ENCODE results near the gene BRME1. TPM values are rescaled to one million over a fixed set of nuclear protein-coding genes. Genes with fewer than 3 reads are reported as not detected.

Gene BRME1
- total RNA-seq, 6 experiments from 2014 or later = 0.34 to 3.7 (median 1.2) TPM

DNA sequence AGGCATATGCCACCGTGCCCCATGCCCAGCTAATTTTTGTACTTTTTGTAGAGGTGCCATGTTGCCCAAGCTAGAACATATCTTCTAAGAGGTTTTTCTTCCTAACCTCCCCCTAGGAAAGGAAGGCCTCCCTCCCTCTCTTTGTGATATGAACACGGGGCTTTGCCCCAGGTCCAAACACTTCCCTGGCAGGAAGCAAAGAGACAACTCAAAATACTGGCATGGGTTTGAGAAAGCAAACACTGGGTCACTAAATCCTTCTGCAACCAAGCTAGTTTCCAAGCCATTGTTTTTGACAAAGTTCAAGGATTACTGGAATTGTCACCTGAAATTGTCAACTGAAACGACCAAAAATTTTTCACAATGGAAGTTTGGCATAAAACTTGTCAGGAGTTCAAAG, 8.9 kb upstream of the BRME1 start:
- Histone ChIP-seq H3K4me1 (peaks cover 0 to 36% (median 0%) of the 10 kb centered on the region in 4 donors), H3K27me3 (no peaks in the 10 kb centered on the region), H3K9me3 (no peaks in the 10 kb centered on the region), H3K4me3 (no peak overlapping the region), H3K27ac (peak overlapping the region in 1 of 3 donors; percentile 34), H3K36me3 (peaks cover 0 to 23% (median 4%) of the 10 kb centered on the region in 4 donors)
- whole genome bisulfite sequencing (ENCODE audit: insufficient coverage, low coverage, low lambda C conversion rate, missing lambda C conversion rate) = 42% methylated on average over 3 of the region's 3 CpGs
- TF ChIP-seq POLR2A (IDR thresholded peaks at IDR 0.05) = no peak
- TF ChIP-seq, protein P1, sequence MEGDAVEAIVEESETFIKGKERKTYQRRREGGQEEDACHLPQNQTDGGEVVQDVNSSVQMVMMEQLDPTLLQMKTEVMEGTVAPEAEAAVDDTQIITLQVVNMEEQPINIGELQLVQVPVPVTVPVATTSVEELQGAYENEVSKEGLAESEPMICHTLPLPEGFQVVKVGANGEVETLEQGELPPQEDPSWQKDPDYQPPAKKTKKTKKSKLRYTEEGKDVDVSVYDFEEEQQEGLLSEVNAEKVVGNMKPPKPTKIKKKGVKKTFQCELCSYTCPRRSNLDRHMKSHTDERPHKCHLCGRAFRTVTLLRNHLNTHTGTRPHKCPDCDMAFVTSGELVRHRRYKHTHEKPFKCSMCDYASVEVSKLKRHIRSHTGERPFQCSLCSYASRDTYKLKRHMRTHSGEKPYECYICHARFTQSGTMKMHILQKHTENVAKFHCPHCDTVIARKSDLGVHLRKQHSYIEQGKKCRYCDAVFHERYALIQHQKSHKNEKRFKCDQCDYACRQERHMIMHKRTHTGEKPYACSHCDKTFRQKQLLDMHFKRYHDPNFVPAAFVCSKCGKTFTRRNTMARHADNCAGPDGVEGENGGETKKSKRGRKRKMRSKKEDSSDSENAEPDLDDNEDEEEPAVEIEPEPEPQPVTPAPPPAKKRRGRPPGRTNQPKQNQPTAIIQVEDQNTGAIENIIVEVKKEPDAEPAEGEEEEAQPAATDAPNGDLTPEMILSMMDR (IDR thresholded peaks at IDR 0.05) = no peak
- intact Hi-C loops (cut with DNase I) = no loop called here
- no peak for DNase-seq
- ATAC-seq = peak in 2 of 4 donors; percentile 31 to 50

DNA sequence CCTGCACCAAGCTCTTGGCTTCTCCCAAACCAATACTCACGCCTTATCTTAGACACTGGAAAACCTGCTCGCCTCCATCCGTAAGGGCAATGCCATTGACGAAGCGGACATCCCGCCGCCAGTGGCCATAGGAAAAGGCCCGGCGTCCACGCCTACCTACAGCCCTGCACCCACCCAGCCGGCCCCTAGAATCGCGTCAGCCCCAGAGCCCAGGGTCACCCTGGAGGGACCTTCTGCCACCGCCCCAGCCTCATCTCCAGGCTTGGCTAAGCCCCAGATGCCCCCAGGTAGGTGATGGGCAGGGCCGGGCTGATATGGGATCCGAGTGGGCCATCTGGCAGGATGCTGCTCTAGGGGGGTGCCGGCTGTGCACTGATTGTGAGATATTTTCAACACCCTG, 7.4 kb upstream of the BRME1 start:
- H3K27ac ChIP-seq = no peak overlapping the region
- peaks cover 0 to 16% (median 0%) of the 10 kb centered on the region in 4 donors for H3K36me3 ChIP-seq
- H3K4me3 ChIP-seq = no peak overlapping the region
- no peak for DNase-seq
- TF ChIP-seq, protein P1 (IDR thresholded peaks at IDR 0.05) = no peak
- TF ChIP-seq POLR2A (IDR thresholded peaks at IDR 0.05) = no peak
- H3K9me3 ChIP-seq = no peaks in the 10 kb centered on the region
- H3K4me1 ChIP-seq = peaks cover 0 to 36% (median 0%) of the 10 kb centered on the region in 4 donors
- WGBS (ENCODE audit: insufficient coverage, low coverage, low lambda C conversion rate, missing lambda C conversion rate) = 100% methylated on average over 1 of the region's 17 CpGs
- ATAC-seq = no peak
- intact Hi-C loops (cut with DNase I) = no loop called here
- H3K27me3 ChIP-seq = no peaks in the 10 kb centered on the region

DNA sequence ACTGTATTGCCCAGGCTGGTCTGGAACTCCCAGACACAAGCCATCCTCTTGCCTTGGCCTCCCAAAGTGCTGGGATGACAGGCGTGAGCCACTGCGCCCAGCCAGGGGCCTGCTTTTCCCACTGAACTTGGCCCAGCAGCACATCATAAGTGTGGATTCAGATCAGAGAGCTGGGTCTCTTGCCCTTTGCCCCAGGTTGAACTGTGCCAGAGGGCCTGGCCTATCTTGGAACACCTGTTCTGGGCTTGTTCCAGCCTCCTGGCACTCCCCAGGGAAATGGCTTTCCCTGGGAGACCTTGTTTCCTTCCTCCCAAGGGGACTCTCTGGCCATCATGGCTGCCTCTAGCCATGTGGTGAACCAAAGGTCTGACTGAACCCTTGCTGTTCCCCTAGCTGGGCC, 3.5 kb upstream of the BRME1 start:
- intact Hi-C loops (cut with DNase I) = no loop called here
- ATAC-seq = peak; percentile 58 to 71 (median 70)
- peak overlapping the region in 1 of 3 donors; percentile 22 for H3K27ac ChIP-seq

DNA sequence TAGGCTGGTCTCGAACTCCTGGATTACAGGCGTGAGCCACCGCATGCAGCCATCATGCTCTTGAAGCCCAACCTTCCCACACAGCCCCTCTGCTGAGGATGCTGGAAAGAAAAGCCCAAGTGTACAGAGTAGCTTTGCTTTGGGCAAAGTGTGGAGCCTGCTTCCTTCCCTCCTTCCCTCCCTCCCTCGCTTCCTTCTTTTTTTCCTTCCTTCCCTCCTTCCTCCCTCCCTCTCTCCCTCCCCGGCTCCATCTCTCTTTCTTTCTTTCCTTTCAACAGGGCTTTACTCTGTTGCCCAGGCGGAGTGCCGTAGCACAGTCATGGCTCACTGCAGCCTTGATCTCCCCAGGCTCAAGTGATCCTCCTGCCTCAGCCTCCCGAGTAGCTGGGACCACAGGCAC, 2.8 kb upstream of the BRME1 start:
- WGBS (ENCODE audit: insufficient coverage, low coverage, low lambda C conversion rate, missing lambda C conversion rate) = 88% methylated on average over 5 of the region's 8 CpGs
- no peak for ATAC-seq

More for the DNA sequence above, 3.5 kb upstream of the BRME1 start:
- Histone ChIP-seq H3K4me1 (peaks cover 0 to 22% (median 3%) of the 10 kb centered on the region in 4 donors), H3K27me3 (no peaks in the 10 kb centered on the region), H3K9me3 (no peaks in the 10 kb centered on the region), H3K36me3 (peaks cover 0 to 10% (median 0%) of the 10 kb centered on the region in 4 donors), H3K4me3 (no peak overlapping the region)
- peak; percentile 66 to 89 (median 84) for DNase-seq
- TF ChIP-seq, protein P1 (IDR thresholded peaks at IDR 0.05) = no peak
- TF ChIP-seq POLR2A (IDR thresholded peaks at IDR 0.05) = no peak
- WGBS (ENCODE audit: insufficient coverage, low coverage, low lambda C conversion rate, missing lambda C conversion rate) = 20% methylated on average over 1 of the region's 2 CpGs

More for the DNA sequence above, 2.8 kb upstream of the BRME1 start:
- intact Hi-C loops (cut with DNase I) = no loop called here
- H3K36me3 ChIP-seq = peaks cover 0 to 10% (median 0%) of the 10 kb centered on the region in 4 donors
- H3K4me3 ChIP-seq = no peak overlapping the region
- H3K27ac ChIP-seq = peak overlapping the region in 1 of 3 donors; percentile 22
- TF ChIP-seq POLR2A (IDR thresholded peaks at IDR 0.05) = no peak
- TF ChIP-seq, protein P1 (IDR thresholded peaks at IDR 0.05) = no peak
- no peaks in the 10 kb centered on the region for H3K27me3 ChIP-seq
- H3K9me3 ChIP-seq = no peaks in the 10 kb centered on the region
- DNase-seq = no peak
- peaks cover 0 to 18% (median 3%) of the 10 kb centered on the region in 4 donors for H3K4me1 ChIP-seq
